ENCODE data around the gene CLMP.
"Not testable (repeated sequence)": the region's sequence is repeated elsewhere in the genome, so short reads cannot be mapped to it uniquely, and the experiment has no call there.

The CLMP gene

GRCh38 chr11:123217897-123218296, 22.8 kb upstream of the CLMP start:
- no peak for DNase-seq (ENCODE audit: low read depth)

- DNase-seq (ENCODE audit: low read depth) = no peak
Observed at GRCh38 chr11:123216249-123216648, 21.2 kb upstream of the CLMP start.

DNA sequence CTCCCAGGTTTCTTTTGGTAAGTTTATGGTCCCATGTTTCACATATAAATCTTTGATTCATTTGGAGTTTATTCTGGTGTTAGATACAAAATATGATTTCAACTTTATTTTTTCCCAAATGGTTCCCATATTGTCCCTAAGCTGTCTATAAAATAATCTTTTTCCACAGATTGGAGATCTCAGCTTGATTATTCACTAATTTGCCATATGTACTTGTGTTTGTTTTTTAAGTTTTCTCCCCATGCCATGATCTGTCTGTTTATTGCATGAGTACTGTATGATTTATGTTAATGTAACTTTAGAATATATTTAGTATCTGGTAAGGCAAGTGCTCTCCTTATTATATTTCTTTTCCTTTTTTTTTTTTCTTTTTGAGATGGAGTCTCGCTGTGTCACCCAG, 19.9 kb upstream of the CLMP start:
- DNase-seq (ENCODE audit: low read depth) = no peak

- DNase-seq (ENCODE audit: low read depth) = no peak
Observed at GRCh38 chr11:123214396-123214795, 19.3 kb upstream of the CLMP start.

GRCh38 chr11:123213307-123213771, 18.3 kb upstream of the CLMP start:
- DNase-seq (ENCODE audit: low read depth) = no peak

- no peak for DNase-seq (ENCODE audit: low read depth)
Observed at GRCh38 chr11:123212406-123212805, 17.4 kb upstream of the CLMP start.

- DNase-seq (ENCODE audit: low read depth) = no peak
Observed at GRCh38 chr11:123211981-123212380, 16.9 kb upstream of the CLMP start.

- DNase-seq (ENCODE audit: low read depth) = no peak
Observed at GRCh38 chr11:123211149-123211852, 16.3 kb upstream of the CLMP start.

DNA sequence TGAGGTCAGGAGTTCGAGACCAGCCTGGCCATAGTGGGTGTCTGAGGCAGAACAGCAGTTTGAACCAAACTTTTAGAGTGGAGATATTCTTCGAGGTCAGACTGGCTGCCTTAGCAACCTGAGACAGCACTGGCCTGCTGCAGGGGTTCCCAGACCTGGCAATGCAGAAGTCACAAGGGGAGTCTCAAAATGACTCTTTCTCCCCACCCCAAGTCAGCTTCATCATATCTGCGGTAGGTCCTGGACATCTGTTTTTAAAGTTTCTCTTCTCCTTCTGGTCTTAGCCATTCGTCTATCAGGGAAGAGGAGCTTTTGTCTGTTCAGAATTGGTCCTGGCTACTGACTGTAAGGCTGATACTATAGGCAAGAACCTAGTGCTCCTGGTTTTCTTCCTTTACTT, 14.5 kb upstream of the CLMP start:
- DNase-seq (ENCODE audit: low read depth) = no peak

GRCh38 chr11:123206791-123207434, 11.9 kb upstream of the CLMP start:
- no peak for DNase-seq (ENCODE audit: low read depth)

DNA sequence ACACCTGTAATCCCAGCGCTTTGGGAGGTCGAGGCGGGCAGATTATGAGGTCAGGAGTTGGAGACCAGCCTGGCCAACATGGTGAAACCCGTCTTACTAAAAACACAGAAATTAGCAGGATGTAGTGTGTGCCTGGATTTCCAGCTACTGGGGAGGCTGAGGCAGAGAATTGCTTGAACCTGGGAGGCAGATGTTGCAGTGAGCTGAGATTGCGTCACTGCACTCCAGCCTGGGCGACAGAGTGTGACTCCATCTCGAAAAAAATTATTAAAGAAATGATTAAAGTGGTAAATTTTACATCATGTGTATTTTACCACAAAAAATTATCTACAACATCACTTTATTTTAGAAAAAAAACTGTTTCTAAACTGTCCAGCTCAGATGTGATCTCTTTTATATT, 11.0 kb upstream of the CLMP start:
- DNase-seq (ENCODE audit: low read depth) = not testable (repeated sequence)

DNA sequence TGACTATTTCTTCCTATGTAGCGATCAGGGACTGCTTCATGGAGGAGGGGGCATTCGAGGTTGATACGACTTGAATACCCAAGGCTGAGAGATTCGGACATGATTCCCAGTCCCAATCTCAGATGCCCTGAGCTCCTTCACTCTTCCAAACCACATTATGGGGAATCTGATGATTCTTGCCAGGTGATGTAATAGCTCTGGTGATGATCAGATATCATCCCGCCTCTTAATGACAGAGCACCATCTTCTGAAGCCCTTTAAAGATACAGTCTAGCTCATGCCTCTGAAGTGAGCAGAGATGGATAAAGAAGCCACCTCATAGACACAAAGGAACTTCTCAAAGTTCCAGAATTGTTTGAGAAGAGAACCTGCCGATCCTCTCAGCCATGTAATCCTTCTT, 8.9 kb upstream of the CLMP start:
- DNase-seq (ENCODE audit: low read depth) = no peak

GRCh38 chr11:123203471-123203870, 8.4 kb upstream of the CLMP start:
- DNase-seq (ENCODE audit: low read depth) = no peak

DNA sequence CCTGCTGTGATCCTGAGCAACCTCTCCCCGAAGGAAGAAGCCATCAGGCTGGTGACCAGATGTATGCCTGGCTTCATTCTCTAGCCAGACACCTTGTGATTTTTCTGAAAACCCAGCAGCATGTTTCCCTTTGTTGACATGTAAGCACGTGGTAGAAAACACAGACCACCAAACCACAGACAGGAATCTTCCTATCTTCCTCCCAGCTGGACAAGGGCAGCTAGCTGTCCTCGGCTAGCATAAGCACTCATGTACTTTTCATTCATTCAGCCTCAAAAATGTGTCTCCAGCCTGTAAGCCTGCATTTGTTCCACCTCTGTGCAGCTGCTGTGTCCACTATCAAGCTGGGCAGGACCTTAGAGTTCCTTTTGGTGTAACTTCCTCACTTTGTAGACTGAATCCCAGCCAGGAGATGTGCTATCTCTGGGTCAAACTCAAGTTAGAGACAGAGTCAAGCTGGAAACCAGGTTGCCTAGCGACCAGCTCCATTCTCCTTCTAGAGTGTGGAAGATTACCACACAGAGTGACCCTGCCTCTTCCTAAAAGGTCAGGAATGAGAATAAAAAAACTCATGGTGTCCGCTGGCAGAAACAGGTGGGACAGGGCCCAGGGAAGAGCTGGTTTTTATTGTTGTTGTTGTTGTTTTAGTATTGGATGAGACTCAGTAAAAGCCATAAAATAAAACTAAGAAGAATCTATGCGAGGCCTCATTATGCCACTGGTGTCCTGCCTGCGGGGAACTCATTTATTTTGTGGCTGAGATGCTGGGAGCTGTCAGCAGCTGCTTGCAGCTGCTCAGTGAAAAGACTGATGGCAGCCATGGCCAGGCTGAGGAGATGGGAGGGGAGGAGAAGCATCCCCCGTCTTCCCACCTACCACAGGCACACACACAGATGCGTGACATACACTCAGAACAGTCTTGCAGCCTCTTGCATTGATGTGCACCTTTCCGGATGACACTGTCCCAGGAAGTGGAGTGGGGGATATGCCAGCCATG, 7.4 kb upstream of the CLMP start:
- DNase-seq (ENCODE audit: low read depth) = no peak

DNA sequence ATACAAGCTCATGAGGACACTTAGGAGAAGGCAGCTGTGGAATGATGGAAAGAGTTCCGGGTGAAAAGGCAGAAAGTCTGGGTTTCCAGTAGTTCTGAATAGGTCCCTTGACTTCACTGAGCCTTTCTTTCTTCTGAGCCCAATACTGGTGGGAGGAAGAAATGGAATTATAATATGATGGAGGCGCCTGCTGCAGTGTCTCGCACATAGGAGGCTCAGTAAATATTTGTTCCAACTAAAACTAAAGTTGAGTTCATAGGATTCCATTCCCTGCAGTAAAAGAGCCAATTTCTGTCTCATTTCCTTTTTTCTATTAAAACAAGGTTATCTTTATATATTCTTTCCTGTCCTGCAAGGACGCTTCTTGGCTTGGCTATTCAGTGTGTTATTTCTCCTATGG, 5.2 kb upstream of the CLMP start:
- no peak for DNase-seq (ENCODE audit: low read depth)

GRCh38 chr11:123197711-123198110, 2.7 kb upstream of the CLMP start:
- DNase-seq (ENCODE audit: low read depth) = peak; percentile 83

DNA sequence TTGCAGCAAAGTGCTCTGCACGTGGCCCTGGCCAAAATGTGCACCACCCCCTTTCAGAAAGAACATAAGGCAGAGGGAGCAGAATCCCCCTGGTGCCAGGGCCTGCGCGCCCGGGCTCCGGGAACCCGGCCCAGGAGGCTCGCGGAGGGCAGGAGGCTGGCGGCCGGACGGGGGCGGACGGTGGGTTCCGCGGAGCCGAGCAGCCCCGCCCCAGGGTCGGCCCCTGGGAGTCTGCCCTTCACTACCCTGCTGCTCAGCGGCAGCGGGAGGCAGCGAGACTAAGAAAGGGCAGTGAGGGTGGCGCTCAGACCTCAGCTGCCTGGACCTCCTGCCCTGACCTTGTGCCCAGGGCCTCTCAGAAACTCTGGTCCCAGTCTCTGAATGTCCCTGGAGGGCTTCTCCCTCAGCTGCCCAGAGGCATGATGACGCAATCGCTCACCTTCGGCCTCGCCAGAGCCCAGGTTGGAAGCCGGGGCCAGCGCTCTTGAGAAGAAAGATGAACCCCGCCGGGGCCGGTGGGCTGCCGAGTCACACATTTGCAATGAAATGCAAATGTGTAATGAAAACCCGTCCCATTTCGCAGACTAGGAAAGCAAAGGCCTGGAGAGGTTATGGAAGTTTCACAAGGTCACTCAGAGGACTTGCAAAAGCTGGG, 1.1 kb upstream of the CLMP start:
- no peak for DNase-seq (ENCODE audit: low read depth)

DNA sequence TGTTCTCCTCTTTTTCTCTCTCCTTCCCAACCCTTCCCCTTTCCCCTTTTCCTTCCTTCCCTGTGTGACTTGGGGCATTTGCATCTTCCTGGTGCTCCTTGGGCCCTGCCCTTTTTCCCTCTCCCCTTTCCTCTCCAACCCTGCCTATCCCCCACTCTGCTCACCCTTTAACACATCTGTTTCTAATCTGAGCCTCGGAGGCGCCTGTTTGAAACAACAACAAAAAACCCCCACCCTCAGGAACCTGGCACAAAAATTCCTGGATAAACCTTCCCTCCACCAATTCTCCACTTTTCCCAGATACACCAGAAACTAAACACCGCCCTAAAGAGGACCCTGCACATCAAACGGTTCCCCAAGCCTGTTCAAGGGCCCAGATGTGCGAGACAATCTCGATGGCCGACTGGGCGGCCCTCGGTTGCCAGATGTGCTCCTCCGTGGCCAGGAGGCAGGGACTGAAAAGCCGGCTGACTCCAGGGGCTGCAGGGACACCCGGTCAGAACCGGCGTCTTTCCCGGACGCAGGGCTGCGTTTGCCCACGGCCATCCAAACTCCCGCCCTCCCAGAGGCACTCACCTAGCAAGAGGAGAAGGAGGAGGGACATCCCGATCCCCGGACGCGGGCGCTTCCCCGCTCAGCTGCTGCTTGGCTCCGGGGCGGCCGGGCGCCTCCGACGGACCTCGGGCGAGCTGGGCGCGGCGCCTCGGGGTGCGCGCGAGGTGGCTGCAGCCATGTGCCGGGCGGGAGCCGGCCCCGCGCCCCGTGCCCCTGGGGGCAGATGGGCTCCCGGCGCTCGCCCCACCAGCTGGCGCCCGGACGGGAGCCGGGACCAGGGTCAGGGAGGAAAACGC, 486 bp downstream of the CLMP start:
- no peak for DNase-seq (ENCODE audit: low read depth)

- DNase-seq (ENCODE audit: low read depth) = no peak
Observed at GRCh38 chr11:123193742-123194141, 1.3 kb downstream of the CLMP start.

DNA sequence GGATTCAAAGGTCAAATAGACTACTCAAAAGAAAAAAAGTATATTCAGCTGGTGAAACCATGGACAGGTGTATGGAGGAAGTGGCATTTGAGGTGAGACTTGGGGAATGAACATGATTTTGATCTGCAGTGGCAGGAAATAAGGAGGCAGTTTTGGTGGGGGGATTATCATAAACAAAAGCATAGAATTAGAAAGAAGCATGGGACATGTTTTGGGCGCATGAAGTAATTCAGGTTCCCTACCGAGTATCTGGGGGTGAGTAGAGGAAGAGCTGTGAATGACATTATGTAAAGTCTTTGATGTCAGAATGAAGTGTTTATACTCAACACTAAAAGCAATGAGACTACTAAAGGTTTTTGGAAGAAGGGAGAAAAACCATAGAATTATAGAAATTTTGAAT, 3.1 kb downstream of the CLMP start:
- no peak for DNase-seq (ENCODE audit: low read depth)

- no peak for DNase-seq (ENCODE audit: low read depth)
Observed at GRCh38 chr11:123190518-123190917, 4.5 kb downstream of the CLMP start.
